NCI-H69 (cell line): ENCODE data around the gene NAPA.
A peak's percentile ranks its signal among the peaks of the same experiment; 100 is the strongest.
"Not testable (repeated sequence)": the region's sequence is repeated elsewhere in the genome, so short reads cannot be mapped to it uniquely, and the experiment has no call there.

Source experiments
- DNase-seq: peaks from one replicate; lab custom pipeline; 2025; lab: John Stamatoyannopoulos, UW

Gene NAPA

DNA sequence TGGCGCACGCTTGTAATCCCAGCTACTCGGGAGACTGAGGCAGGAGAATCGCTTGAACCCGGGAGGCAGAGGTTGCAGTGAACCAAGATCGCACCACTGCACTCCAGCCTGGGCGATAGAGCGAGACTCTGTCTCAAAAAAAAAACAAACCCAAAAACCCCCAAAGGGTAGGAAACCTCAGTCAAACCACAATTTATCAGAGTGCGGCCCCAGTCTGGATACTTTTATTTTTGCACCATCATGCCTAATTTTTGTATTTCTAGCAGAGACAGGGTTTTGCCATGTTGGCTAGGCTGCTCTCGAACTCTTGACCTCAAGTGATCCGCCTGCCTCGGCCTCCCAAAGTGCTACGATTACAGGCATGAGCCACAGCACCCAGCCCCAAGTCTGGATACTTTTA, 28.6 kb downstream of the NAPA start:
- not testable (repeated sequence) for DNase-seq

GRCh38 chr19:47485210-47485609, 29.7 kb downstream of the NAPA start:
- DNase-seq, result no peak

DNA sequence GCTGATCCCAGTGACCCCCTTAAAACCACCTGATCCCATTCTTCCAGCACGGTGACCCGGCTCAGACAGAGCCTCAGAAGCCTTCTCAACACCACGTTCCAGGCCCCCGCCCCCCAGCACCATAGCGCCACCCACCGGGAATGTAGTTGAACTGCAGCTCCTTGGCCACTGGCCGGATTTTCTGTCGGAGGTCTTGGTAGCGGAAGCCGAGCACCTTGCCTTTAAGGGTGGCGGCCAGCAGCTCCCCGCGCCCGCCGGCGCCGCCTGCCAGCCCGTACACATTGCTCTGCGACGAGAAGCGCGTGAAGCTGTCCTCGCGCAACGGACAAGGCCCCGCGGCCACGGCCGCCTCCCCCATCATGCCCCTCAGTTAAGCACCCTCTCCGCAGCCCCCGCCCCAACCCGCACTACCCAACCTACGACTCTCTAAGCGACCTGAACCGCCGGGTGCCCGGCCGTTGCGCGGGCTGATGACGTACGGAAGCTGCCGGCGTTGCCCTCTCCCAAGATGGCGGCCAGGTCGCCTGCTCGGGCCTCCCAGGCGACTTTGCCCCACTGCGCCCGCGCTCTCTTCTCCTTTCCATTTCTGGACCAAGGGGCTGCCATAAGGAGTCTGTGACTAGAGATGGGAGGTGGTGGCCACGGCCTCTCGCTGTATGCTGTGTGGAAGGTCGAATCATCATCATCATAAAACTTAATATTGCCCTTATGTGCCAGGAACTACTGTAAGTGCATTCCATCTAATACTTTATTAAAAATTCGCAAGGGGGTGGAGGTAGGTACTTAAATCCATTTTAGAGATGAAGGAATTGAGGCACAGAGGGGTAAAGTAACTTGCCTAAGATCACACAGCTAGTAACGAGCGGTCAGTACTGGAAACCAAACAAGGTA, 30.8 kb downstream of the NAPA start, which contains the start of gene KPTN:
Gene KPTN (minus strand): TSS at position 420 of the 891 bp plus-strand sequence. CDS start 59 bp downstream, at position 361.
- peak; percentile 96 for DNase-seq

- no peak for DNase-seq
Measured at GRCh38 chr19:47483200-47483599, 31.7 kb downstream of the NAPA start.

GRCh38 chr19:47481460-47482052, 33.3 kb downstream of the NAPA start:
- no peak for DNase-seq

GRCh38 chr19:47480658-47481057, 34.2 kb downstream of the NAPA start:
- no peak for DNase-seq

DNA sequence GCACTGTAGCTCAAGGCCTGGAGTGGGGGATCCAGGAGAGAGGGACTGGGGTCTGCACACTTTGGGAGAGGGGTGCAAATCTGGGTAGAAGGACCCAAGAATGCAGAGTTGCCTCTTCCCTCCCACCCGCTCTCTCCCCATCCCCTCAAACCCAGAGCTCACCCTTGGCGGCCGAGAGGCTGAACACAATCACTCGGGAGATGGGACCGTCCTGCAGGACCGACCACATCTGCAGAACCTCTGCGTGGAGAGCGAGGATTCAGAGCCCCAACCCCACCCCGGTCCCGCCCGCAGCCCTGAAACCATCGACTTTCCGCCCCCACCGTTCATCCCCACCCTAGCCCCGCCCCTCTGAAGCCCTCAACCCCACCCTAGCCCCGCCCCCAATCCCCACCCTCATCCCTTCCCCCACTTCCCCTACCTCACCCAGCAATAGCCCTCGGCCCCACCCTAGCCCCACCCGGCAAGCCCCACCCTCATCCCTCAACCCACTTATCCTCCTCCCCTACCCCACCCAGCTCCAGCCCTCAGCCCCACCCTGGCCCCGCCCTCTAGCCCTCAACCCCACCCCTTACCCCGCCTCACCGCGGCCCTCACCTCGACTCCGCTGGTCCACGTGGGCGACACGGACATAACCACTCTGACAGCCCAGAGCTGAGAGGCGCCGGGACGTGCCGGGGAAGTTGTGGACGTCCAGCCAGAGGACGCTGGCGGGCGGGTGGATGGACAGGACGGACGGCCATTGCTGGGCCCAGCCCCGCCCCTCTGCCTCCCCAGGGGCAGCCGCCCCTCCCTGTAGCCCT, 35.0 kb downstream of the NAPA start:
- DNase-seq, result peak; percentile 75

DNA sequence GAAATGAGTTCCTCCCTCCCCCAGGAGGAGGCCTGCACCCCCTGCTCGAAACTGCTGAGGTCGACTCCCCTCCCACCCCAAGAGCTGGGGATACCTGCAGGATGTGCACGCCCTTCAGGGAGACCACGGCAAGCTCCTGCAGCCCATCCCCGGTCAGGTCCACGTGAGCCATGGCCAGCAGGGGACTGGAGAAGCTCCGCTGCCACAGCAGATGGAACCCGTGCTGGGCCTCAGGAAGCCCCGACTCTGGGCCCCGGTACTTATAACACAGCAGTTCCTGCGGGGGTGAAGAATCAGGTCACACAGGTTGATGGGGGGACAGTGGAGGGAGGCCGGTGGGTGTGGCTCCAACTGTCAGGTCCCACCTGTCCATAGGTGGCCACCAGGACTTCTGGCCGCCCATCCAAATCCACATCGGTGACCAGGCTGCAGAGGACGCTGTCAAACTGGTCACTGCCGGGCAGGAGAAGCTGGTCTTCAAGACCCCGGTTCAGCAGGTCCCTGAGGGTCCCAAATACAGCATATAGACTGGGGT, 38.4 kb downstream of the NAPA start:
- no peak for DNase-seq

GRCh38 chr19:47475465-47475864, 39.4 kb downstream of the NAPA start:
- no peak for DNase-seq

DNA sequence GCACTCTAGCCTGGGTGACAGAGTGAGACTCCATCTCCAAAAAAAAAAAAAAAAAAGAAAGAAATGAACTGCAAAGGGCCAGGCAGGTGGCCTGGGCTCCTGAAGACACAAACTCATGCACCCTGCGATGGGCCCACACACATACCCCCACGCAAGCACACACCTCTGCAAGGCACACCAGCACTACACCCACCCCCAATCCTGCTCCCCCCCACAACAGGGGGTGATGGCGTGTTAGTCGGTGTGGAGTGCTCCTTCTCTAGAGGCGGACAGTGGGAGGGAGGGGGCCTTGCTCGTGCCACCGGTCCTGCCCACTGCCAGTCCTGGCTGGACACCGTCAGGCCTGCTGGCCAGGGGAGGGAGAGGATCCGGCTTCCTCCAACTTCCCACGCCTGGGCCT, 41.5 kb downstream of the NAPA start:
- DNase-seq, result no peak

- DNase-seq, result peak; percentile 89
Measured at GRCh38 chr19:47471733-47472457, 43.0 kb downstream of the NAPA start, which contains the start of gene SLC8A2. Gene SLC8A2, minus strand, starts transcription at chr19:47471893. Its CDS starts 5,490 bp downstream, at chr19:47466403.

- DNase-seq, result no peak
Measured at GRCh38 chr19:47471381-47471732, 43.5 kb downstream of the NAPA start.

DNA sequence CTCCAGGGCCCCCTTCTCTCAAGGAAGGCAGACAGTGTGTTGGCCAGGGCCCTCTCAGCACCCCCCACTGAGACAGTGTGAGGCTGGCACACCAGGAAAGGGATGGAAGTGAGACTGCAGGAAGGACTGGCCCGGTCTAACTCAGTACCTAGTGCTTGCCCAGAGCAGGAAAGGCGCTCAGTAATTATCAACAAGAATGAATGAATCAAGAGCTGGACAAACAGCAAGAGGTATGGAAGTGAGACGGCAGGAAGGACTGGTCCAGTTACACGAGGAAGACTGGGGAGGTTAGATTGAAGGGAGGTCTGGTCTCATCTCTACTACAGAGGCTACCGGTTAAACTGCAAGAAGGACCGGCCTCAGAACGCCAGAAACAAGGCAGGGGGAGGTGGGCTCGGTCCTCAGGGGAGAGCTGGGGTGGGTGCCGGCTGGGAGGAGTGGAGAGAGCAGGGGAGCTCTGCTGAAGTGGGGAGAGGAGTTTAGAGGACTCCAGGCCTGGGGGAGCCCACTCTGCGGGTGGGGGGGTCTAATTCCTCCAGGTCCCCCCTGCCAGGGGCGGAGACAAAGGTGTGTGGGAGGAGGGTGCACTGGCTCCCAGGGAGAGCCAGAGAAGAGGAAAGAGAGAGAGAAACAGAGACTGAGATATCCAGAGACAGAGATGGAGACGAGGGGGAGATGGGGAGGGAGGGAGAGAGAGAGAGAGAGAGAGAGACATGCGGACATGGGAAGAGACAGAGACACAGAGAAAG, 44.2 kb downstream of the NAPA start:
- peak; percentile 45 for DNase-seq

GRCh38 chr19:47469719-47470118, 45.1 kb downstream of the NAPA start:
- DNase-seq, result peak; percentile 62

- no peak for DNase-seq
Measured at GRCh38 chr19:47469363-47469700, 45.5 kb downstream of the NAPA start.

DNA sequence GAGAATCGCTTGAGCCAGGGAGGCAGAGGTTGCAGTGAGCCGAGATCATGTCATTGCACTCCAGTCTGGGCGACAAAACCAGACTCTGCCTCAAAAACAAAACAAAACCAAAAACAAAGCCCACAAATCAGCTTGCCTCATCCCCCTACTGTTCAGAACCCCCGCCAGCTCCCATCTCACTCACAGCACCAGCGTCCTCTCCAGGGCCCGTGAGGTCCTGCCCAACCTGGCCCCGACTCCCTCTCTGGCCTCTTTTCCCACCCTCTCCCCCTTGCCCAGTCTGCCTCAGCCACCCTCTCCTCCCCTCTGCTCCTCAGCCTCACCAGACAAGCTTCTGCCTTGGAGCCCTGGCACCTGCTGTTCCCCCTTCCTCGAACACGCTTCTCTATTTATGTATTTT, 46.9 kb downstream of the NAPA start:
- no peak for DNase-seq

- DNase-seq, result no peak
Measured at GRCh38 chr19:47465957-47466356, 48.9 kb downstream of the NAPA start.

GRCh38 chr19:47464675-47465419, 50.0 kb downstream of the NAPA start:
- DNase-seq, result peak; percentile 69

DNA sequence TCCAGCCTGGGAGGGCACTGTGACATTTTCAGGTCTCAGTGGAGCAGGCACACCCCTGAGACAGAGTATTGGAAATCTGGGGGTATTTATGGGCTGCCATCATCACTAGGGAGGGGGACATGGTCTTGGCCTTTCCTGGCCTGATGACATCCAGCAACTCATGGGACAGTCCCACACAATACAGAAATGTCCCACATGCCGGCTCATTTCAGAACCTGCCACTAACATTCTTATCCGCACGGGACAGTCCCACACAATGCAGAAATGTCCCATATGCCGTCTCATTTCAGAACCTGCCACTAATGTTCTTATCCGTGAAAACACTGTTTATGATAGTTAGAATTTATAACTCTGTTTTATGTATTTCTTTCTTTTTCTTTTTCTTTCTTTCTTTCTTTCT, 53.0 kb downstream of the NAPA start:
- no peak for DNase-seq

GRCh38 chr19:47459477-47459876, 55.4 kb downstream of the NAPA start:
- DNase-seq, result no peak
